Adrenal gland (tissue), 5 donors: ENCODE results near the gene CD300E.

Source experiments
- CTCF ChIP-seq, 6 experiments: fragments of 450-650 bp in 4 of 6; fragments of 200-600 bp in 2 of 6; sonication (generic) in 1 of 6; IDR thresholded peaks; 1 replicate in 5 of 6; 2 replicates in 1 of 6; pipeline versions ENCODE4 v1.5.1 to v1.8.0; 2016 to 2021; ENCODE audit warnings: antibody characterized with exemption in 6 of 6, mild to moderate bottlenecking in 2 of 6, moderate library complexity in 1 of 6
- POLR2A ChIP-seq, 2 donors: fragments of 450-650 bp; IDR thresholded peaks; one replicate each; pipeline ENCODE4 v1.6.1; 2017; ENCODE audit warnings: antibody characterized with exemption in 2 of 2, mild to moderate bottlenecking in 2 of 2, moderate library complexity in 1 of 2
- donor health status: DM: no; HTN: no; CAD: no.

- TF ChIP-seq POLR2A (IDR thresholded peaks at IDR 0.05), result no peak
- TF ChIP-seq CTCF (IDR thresholded peaks at IDR 0.05), result no peak
These were observed 32.0 kb downstream of the CD300E start for GRCh38 chr17:74591503-74591902.
